ENCODE results near the gene RTP1.

DNA sequence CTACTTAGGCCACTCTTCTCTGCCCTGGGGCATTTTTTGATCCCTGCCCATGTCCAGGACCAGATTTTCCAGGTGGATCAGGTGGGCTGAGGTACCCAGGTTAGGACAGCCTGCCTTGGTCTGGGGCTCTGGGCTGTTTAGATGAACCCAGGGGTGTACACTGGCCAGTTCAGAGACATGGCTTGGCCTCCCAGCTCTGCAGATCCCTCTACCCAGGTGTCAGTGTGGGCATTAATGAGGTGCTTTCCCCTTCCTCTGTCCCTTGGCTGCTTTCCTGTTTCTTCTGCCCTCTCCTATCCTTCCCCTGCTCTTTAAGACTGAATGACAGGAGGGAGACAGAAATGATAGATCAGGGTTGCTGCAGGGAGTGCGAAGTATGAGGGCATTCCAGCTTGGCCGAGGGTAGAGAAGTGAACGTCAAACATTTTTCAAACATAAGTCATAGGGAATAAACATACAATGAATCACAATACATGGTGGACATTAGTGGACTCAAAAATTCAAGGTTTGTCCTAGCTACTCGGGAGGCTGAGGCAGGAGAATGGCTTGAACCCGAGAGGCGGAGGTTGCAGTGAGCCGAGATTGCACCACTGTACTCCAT is 30.5 kb downstream of the RTP1 start:
- TF ChIP-seq POLR2A (IDR thresholded peaks at IDR 0.05) (no peak), EP300 (IDR thresholded peaks at IDR 0.05) (no peak)
